SK-N-SH (cell line): ENCODE results near the gene A2ML1.

Source experiments
- REST ChIP-seq: IDR thresholded peaks from 2 replicates; pipeline ENCODE4 v1.6.1; 2012; ENCODE audit warnings: mild to moderate bottlenecking, low read depth, low read length, moderate library complexity
- TEAD4 ChIP-seq: IDR thresholded peaks from 2 replicates; pipeline ENCODE4 v1.4.0; 2012; ENCODE audit warnings: mild to moderate bottlenecking, borderline replicate concordance; ENCODE audit not compliant: insufficient read depth

- TF ChIP-seq TEAD4 (no peak), REST (no peak)
These were observed 89.3 kb downstream of the A2ML1 start for GRCh38 chr12:8911606-8912268.
